ENCODE measurements around the gene KCMF1.

Gene KCMF1

DNA sequence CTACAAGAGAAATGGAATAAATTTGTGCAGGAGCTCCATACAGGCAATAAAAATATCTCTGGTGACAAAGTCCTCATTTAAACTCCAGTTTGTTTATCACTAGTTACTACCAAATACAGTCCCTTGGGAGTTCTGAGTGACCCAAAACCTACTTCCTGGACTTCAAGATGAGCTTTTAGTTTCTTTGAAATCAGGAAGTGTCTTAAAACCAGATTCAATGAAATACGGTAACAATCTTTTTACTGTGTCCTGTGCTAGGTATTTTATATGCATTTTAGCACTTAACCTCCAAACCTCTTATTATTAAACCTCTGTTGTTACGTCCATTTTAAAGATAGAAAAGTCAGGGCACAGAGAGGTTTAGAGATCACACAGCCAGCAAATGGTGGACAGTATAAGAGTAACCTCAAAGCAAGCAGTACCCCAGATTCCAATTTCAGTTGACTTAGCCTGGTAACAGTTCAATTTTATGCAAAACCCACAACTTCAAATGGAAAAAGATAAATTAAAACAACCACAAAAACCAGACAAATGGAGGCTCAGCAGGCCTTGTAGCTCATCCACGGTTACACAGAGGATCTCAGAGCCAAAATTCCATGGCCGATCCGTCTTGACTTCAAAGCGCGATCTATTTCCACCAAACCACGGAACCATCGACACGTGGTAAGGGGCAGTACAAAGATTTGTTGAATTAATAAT, 1.3 kb upstream of the KCMF1 start:
- TF ChIP-seq CTCF (IDR thresholded peaks at IDR 0.05; ENCODE audit: low read depth, low read length) = no peak
- peak overlapping the region; percentile 79 to 82 for H3K4me3 ChIP-seq (replicated peaks in 1 of 2; ENCODE audit: low read depth in 2 of 2, low read length in 2 of 2)
- peak; percentile 36 to 49 for DNase-seq (ENCODE audit: low read depth in 2 of 2)

- DNase-seq (ENCODE audit: low read depth in 2 of 2) = peak; percentile 53
- peak overlapping the region; percentile 79 to 82 for H3K4me3 ChIP-seq (replicated peaks in 1 of 2; ENCODE audit: low read depth in 2 of 2, low read length in 2 of 2)
- no peak for TF ChIP-seq CTCF (IDR thresholded peaks at IDR 0.05; ENCODE audit: low read depth, low read length)
Observed at GRCh38 chr2:84970210-84970867, 622 bp upstream of the KCMF1 start.

DNA sequence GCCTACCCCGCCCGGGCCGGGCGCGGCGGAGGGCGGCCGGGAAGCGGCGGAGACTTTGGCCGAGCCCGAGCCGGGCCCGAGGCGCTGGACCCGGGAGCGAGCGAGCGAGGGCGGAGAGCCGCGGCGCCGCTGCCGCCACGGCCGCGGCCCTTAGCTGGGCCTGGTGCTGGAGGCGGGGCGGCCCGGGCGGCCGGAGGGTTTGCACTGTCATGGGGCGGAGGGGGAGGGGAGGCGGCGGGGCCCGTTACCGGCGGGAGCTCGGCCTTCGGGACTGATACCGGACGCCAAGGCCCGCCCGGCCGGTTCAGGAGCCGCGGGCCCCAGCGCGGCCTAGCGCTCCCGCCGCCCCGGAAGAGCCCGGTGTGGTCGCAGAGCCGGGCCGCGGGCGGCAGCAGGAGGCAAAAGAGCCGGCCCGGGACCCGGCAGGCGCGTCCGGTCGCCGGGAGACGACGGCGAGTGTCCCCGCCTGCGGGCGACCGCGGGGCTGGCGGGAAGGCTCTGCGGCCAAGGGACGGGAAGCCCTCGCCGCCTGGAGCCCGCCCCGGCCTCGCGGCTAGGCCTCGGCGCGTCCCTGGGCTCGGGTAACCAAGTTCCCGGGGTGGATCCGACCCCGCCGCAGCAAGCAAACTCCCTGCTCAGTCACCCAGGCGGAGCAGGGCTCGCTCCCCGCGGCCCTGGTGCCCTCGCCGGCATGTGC, 697 bp downstream of the KCMF1 start:
- H3K4me3 ChIP-seq (replicated peaks in 1 of 2; ENCODE audit: low read depth in 2 of 2, low read length in 2 of 2) = peak overlapping the region; percentile 67 to 82
- DNase-seq (ENCODE audit: low read depth in 2 of 2) = peak; percentile 39 to 50
- no peak for TF ChIP-seq CTCF (IDR thresholded peaks at IDR 0.05; ENCODE audit: low read depth, low read length)

DNA sequence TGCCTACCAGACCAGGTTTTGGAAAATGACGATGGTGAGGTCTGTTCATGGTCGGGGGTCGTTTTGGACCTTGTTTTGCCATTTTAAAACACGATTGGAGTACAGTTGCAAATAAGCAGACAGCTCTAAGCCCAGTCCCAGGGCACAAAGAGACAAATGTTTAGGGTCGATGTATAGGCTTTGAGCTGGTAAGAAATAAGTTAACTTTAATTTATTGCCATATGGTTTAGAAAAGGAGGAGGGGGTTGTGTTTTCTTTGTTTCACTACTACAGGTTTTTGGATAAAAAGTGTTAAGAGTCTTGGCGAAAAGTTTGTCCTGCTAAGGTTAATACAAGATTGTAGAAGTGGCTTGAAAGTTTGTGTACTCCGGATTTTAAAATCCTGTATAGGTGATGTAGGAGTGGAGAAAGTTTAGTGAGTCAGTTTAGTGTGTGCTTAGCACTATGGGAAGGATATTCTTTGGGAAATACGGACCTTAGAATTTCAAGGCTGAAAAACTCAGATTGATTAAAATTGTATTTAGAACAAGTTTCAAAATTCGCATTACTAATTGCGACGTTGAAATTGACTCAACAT, 1.3 kb downstream of the KCMF1 start:
- peak overlapping the region; percentile 67 to 82 for H3K4me3 ChIP-seq (replicated peaks in 1 of 2; ENCODE audit: low read depth in 2 of 2, low read length in 2 of 2)
- DNase-seq (ENCODE audit: low read depth in 2 of 2) = peak in 1 of 2 donors; percentile 48
- no peak for TF ChIP-seq CTCF (IDR thresholded peaks at IDR 0.05; ENCODE audit: low read depth, low read length)

DNA sequence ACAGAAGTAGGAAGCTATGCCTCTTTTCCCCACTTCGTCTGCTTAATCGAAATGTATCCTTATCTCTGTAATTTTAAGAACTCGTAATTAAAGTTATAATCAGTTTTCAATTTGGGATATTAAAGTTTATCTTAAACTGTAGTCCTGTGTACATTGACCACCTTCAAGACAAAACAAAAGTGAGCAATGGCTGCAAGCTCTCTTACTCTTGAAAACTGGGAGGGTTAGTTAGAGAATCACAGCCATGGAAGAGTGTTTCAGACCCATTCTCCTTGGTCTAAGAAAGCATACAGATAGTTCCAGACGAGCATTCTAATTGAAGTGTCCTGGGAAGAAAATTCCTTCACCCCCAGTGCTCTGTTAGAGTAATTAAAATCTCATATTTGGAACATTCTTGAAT, 2.0 kb downstream of the KCMF1 start:
- H3K4me3 ChIP-seq (replicated peaks in 1 of 2; ENCODE audit: low read depth in 2 of 2, low read length in 2 of 2) = peak overlapping the region; percentile 67 to 82
- no peak for DNase-seq (ENCODE audit: low read depth in 2 of 2)
- no peak for TF ChIP-seq CTCF (IDR thresholded peaks at IDR 0.05; ENCODE audit: low read depth, low read length)

DNA sequence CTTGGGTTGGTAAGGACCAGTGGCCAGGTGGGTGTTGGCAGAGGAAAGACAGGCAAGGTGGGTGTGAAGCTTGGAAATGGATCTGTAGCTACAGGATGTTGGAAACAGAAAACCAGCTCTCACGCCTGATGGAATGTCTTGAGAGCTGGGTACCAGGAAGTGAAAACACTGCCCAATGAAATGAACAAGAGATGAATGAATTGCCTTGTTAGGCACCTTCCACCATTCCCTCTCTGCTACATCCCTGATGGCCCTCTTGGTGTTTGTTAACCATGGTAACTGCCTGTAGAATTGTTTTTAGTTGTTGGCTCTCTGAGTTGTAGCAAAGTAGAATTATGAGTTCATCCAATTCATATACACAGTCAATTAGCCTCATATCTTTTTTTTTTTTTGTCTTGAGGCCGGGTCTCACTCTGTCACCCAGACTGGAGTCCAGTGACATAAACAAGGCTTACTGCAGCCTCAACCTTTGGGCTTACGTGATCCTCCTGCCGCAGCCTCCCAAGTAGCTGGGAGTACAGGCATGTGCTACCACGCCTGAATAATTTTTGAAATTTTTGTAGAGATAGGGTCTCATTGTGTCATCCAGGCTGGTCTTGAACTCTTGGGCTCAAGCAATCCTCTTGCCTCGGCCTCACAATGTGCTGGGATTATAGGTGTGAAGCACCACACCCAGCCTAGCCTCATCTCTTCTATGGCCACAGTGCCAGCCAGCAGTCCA, 9.5 kb downstream of the KCMF1 start:
- DNase-seq (ENCODE audit: low read depth in 2 of 2) = no peak
- no peak for TF ChIP-seq CTCF (IDR thresholded peaks at IDR 0.05; ENCODE audit: low read depth, low read length)
- H3K4me3 ChIP-seq (replicated peaks in 1 of 2; ENCODE audit: low read depth in 2 of 2, low read length in 2 of 2) = no peak overlapping the region
